Neural progenitor cell (in vitro differentiated cells): ENCODE results near the gene GNAQ.

Experiments
- CTCF ChIP-seq: fragments of 200-600 bp; sonication (generic); IDR thresholded peaks from 2 replicates; pipeline ENCODE4 v1.5.1; 2017; ENCODE audit warnings: antibody characterized with exemption, mild to moderate bottlenecking
- EZH2 ChIP-seq: fragments of 200-600 bp; sonication (generic); IDR thresholded peaks from 2 replicates; pipeline ENCODE4 v1.6.1; 2017; ENCODE audit warnings: antibody characterized with exemption, mild to moderate bottlenecking, moderate library complexity
- EZH2phosphoT487 ChIP-seq: fragments of 200-600 bp; sonication (generic); IDR thresholded peaks from 2 replicates; pipeline ENCODE4 v1.6.1; 2017; ENCODE audit warnings: antibody characterized with exemption

GRCh38 chr9:77725046-77725694 is 306.4 kb downstream of the GNAQ start:
- no peak for TF ChIP-seq CTCF
- no peak for TF ChIP-seq EZH2
- TF ChIP-seq EZH2phosphoT487 = no peak
